Liver (tissue), 9 donors: ENCODE data around the gene SAMD8. TPM values are rescaled to one million over a fixed set of nuclear protein-coding genes. Genes with fewer than 3 reads are reported as not detected.

Experiments
- DNase-seq: peaks from one replicate; pipeline ENCODE4 v3.0.0-alpha.2; 2017; ENCODE audit warnings: low spot score
- H3K27ac ChIP-seq, 2 donors: one replicate each; pipeline ENCODE4 v1.7.0; 2013; ENCODE audit warnings: inconsistent platforms in 2 of 2, low read length in 2 of 2, control low read depth in 1 of 2, low read depth in 1 of 2, mild to moderate bottlenecking in 1 of 2
- H3K27me3 ChIP-seq, 4 donors: one replicate each; pipeline versions ENCODE4 v1.6.1 to v1.7.0; 2013; ENCODE audit warnings: low read length in 3 of 4, inconsistent platforms in 1 of 4, mild to moderate bottlenecking in 1 of 4, moderate library complexity in 1 of 4; ENCODE audit not compliant: control insufficient read depth in 4 of 4, insufficient read depth in 4 of 4
- H3K36me3 ChIP-seq, 4 donors: one replicate each; pipeline versions ENCODE4 v1.6.1 to v1.7.0; 2013; ENCODE audit warnings: low read length in 3 of 4, mild to moderate bottlenecking in 3 of 4, low read depth in 1 of 4, moderate library complexity in 1 of 4; ENCODE audit not compliant: control insufficient read depth in 4 of 4, insufficient read depth in 3 of 4
- H3K4me1 ChIP-seq, 4 donors: one replicate each; pipeline versions ENCODE4 v1.6.1 to v1.7.0; 2013; ENCODE audit warnings: low read length in 3 of 4, mild to moderate bottlenecking in 3 of 4, moderate library complexity in 1 of 4; ENCODE audit not compliant: control insufficient read depth in 4 of 4, insufficient read depth in 4 of 4
- H3K4me3 ChIP-seq, 3 donors: one replicate each; pipeline versions ENCODE4 v1.6.1 to v1.7.0; 2013; ENCODE audit warnings: low read length in 3 of 3, control low read depth in 1 of 3, low read depth in 1 of 3, mild to moderate bottlenecking in 1 of 3
- H3K9ac ChIP-seq, 2 donors: one replicate each; pipeline ENCODE4 v1.7.0; 2013; ENCODE audit warnings: low read length in 2 of 2, mild to moderate bottlenecking in 2 of 2, moderate library complexity in 2 of 2, control low read depth in 1 of 2, low read depth in 1 of 2
- H3K9me3 ChIP-seq, 4 donors: one replicate each; pipeline versions ENCODE4 v1.6.1 to v1.7.0; 2013; ENCODE audit warnings: low read length in 3 of 4; ENCODE audit not compliant: control insufficient read depth in 4 of 4
- CTCF ChIP-seq: fragments of 150-350 bp; IDR thresholded peaks from 2 replicates; pipeline ENCODE4 v1.5.1; 2017; ENCODE audit warnings: improper control_type of control experiment, low read depth, low read length; ENCODE audit not compliant: missing input control
- FOXA2 ChIP-seq: IDR thresholded peaks from 2 replicates; pipeline ENCODE4 v1.6.1; 2016; ENCODE audit warnings: antibody characterized with exemption
- GABPA ChIP-seq, 2 donors: IDR thresholded peaks in 1 of 2; conservative IDR thresholded peaks in 1 of 2; 2 replicates each; pipeline ENCODE4 v1.6.1; 2016; ENCODE audit warnings: antibody characterized with exemption in 2 of 2, mild to moderate bottlenecking in 1 of 2, moderate library complexity in 1 of 2
- RAD21 ChIP-seq, 2 donors: IDR thresholded peaks; 2 replicates each; pipeline ENCODE4 v1.6.1; 2016; ENCODE audit warnings: antibody characterized with exemption in 2 of 2, mild to moderate bottlenecking in 2 of 2
- REST ChIP-seq: IDR thresholded peaks from 2 replicates; pipeline ENCODE4 v1.6.1; 2016; ENCODE audit warnings: antibody characterized with exemption, mild to moderate bottlenecking
- YY1 ChIP-seq: IDR thresholded peaks from 2 replicates; pipeline ENCODE4 v1.6.1; 2016; ENCODE audit warnings: antibody characterized with exemption, mild to moderate bottlenecking
- WGBS: extraction: QIAGEN DNeasy Blood & Tissue Kit; methylation state at CpG from one replicate; pipeline ENCODE4 v1.1.7; 2013; 5-methylcytosine and 5-hydroxymethylcytosine counted together
- polyA plus RNA-seq, 2 donors: library from polyadenylated mRNA; stranded (reverse) in 1 of 2; unstranded in 1 of 2; fragments of 200-250 nt in 1 of 2; fragments of >200 nt in 1 of 2; fragmentation: Nextera tagmentation in 1 of 2; extraction: Ambion mirVana in 1 of 2; gene quantifications; one replicate each; pipeline versions ENCODE4 v1.2.1 to v1.2.3, GENCODE V29; 2013 to 2015
- total RNA-seq, 2 donors: library from RNA; depleted of rRNA; stranded (reverse); fragments of >200 nt; gene quantifications; one replicate each; pipeline ENCODE4 v1.2.3, GENCODE V29; 2014
- donor health status: healthy.
- donor health status: healthy.
- donor health status: healthy.
- donor health status: healthy.
- donor health status: healthy.

The SAMD8 gene
- total and polyA plus RNA-seq, 4 donors, result 2.8 to 10.3 (median 4.1) TPM

GRCh38 chr10:75098902-75099673, 12.4 kb upstream of the SAMD8 start (continued):
- no peak for TF ChIP-seq REST

- H3K36me3 ChIP-seq, result no peaks in the 10 kb centered on the region
- H3K9me3 ChIP-seq, result no peaks in the 10 kb centered on the region
- no peak overlapping the region for H3K9ac ChIP-seq
- TF ChIP-seq YY1, result no peak
- no peak for TF ChIP-seq FOXA2
- peak; percentile 97 for TF ChIP-seq CTCF
- TF ChIP-seq REST, result no peak
- TF ChIP-seq GABPA (IDR thresholded peaks at IDR 0.05 in 1 of 2, conservative IDR thresholded peaks at IDR 0.05 in 1 of 2), result no peak
- TF ChIP-seq RAD21 (IDR thresholded peaks at IDR 0.05), result peak; percentile 95 to 98
- H3K4me3 ChIP-seq, result no peak overlapping the region
- DNase-seq, result peak; percentile 90
- no peaks in the 10 kb centered on the region for H3K27me3 ChIP-seq
- WGBS, result 31% methylated on average over 18 of the region's 18 CpGs
- H3K27ac ChIP-seq, result no peak overlapping the region
- H3K4me1 ChIP-seq, result peaks cover 0 to 4% (median 0%) of the 10 kb centered on the region in 4 donors
Observed at GRCh38 chr10:75099952-75100763, 11.3 kb upstream of the SAMD8 start.
